Suppressor macrophage treated with lipopolysaccharide for 1 hour (primary cell): ENCODE measurements around the gene CTCFL.

Experiments
- DNase-seq, 3 donors: peaks; one replicate each; pipeline ENCODE4 v3.0.0-alpha.2; 2020 to 2022

Gene CTCFL

DNA sequence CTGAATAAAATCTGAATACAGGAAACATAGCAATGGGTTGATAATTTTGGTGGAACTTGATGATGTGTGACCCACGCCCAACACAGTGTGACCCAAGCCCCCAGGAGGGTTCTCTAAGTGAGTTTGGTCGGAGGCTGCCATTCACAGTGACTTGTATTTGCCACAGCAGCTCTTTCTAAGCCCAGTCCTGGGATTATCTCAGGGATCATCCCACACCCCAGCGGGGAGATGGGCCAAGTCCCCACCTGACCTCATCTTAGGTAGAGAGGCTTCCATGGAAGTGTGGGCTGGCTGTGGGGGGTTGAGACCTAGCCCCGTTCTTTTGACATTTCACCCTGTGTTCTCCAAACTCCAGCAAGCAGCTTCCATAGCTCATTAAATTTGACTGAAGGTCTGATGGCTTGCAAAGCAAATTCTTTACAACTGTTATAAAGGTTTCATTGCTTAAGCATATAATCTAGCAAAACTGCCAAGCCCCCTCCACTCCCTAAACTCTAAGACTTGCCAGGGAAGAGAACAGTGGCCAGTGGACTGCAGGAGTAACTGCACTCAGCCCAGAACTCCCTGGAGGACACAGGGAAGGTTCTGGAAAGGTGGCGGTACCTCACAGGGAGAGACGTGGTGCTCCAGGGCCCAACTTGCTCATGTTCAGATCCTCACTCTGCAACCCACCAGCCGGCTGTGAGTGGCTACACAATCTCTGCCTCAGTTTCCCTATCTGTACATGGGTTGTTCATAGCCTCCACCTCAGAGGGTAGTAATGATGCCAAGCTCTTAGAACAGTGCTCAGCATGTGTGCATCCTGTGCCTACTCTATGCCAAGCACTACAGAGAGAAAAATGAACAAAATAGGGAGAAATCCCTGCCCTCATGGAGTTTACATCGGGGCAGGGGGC lies 35.0 kb upstream of the CTCFL start:
- no peak for DNase-seq

DNA sequence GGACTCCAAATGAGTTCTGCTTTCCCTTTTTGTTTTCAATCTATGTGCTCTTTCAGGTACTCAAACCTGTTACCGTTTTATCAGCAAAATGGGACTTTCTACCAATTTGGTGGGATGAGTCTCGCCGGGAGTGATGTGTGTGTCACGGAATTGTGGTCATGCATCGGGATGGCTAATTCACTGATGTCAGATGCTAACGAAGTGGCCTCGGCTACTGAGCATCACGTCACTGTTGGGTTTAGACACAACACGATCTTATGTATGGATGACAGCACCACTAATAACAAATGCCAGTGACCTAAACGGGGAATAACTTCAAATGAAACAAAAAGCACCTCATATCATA lies 34.3 kb upstream of the CTCFL start:
- DNase-seq: no peak

GRCh38 chr20:57558614-57559288 lies 33.8 kb upstream of the CTCFL start:
- no peak for DNase-seq

GRCh38 chr20:57557926-57558613 lies 33.1 kb upstream of the CTCFL start:
- no peak for DNase-seq

DNA sequence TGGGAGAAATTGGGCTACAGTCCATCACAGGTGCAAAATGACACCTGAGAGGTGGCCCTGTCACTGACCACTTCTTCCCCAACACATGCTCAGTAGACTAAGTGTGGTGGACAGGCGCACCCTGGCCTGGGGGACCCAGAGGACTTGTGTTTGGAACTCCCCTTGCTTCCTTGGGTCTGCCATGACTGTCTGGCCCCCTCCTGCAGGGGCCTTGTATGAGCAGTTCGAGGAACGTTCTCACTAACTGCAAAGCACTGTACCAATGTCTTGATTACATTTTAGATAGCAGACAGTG lies 32.0 kb upstream of the CTCFL start:
- DNase-seq: no peak

GRCh38 chr20:57555457-57556184 lies 30.7 kb upstream of the CTCFL start:
- DNase-seq: no peak

- no peak for DNase-seq
Observed at GRCh38 chr20:57553376-57554018, 28.6 kb upstream of the CTCFL start.

DNA sequence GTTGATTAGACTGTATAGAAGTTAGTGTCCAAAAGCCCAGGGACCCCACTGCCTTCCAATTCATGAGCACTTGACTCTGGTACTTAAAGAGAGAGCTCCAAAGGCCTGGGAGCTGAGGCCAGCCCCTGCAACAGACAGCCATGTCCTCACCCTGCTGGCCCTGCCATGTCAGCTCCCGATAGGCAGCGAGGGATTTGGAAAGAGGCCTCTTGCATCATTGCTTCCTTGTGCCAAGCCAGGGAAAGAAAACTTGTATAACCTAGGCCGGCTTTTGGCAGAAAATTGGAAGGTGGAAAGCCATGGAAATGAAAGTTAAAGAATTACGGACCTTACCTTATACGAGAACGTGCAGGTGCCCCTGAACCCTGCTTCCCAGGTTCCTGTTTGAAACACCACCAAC lies 27.5 kb upstream of the CTCFL start:
- no peak for DNase-seq

DNA sequence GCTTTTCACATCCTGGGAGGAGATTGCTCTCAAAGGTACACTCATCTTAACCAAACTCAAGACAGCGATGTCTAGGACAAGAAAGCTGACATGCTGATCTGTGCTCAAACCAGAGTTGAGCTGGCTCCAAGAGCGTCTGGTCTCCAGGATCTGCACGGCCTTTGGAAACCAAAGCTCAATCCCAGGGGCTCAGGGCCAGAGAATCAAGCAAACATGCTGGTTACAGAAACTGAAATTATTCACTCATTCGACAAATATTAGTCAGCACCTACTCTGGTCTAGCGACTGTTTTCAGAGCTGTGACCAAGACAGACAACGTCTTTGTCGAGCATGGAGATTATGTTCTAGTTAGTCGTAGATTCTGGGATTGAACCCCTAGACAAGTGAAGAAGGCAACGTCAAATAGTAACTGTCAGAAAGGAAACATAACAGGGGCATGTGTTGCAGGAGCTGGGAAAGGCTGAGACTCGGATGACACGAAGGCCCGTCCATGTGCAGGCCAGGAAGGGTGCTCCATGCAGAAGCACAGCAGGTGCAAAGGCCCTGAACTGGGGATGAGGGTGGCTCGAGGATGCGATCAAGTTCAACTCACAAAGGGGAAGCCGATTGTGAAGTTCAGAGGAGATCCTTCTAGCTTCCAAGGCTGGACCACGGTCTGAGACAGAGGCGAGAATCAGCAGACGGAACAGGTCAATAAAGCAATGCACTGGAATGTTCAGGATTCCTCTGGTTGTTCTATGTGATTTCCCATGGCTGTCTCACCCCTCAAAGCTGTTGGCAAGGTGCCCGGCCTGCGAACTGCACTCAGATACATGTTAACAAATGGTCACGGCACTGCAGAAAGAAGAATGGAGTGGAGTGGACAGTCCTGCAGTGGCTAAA lies 23.5 kb upstream of the CTCFL start:
- no peak for DNase-seq

GRCh38 chr20:57546956-57547649 lies 22.2 kb upstream of the CTCFL start:
- no peak for DNase-seq

DNA sequence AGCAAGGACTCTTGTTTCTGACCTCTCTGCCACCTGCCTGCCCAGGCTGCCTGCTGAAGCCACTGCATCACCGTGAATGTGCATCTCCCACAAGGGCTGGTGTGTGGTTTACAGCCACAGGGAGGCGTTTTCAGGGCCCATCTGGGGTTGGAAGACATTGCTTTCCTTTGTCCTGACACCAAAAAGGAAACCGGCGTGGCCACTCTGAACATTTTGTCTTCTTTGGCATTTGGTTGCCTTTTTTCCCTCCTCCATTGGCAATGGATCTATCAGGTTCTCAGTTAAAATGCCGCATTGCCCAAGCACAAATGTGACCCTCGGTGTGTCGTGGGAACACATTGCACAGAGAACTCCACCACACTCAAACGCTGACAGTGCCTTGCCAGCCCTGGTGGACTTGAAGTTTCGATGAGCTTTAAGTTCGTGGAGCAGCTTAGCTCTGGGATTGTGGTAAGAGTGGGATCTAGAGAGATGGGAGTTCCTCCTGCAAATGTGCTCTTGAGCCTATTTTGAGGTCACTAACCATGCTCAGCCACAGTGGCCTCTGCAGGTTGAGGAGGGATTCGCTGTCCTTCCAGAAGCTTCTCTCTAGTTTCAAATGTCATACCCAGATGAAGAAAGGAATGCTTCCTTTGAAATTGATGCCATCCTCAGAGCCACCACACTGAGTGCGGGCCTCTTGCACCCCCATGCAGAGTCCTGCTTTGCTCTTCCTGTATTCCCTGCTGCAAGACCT lies 21.2 kb upstream of the CTCFL start:
- no peak for DNase-seq

GRCh38 chr20:57544838-57545564 lies 20.1 kb upstream of the CTCFL start:
- DNase-seq: no peak

GRCh38 chr20:57543754-57544153 lies 18.8 kb upstream of the CTCFL start:
- no peak for DNase-seq

- no peak for DNase-seq
Observed at GRCh38 chr20:57540890-57541580, 16.1 kb upstream of the CTCFL start.

DNA sequence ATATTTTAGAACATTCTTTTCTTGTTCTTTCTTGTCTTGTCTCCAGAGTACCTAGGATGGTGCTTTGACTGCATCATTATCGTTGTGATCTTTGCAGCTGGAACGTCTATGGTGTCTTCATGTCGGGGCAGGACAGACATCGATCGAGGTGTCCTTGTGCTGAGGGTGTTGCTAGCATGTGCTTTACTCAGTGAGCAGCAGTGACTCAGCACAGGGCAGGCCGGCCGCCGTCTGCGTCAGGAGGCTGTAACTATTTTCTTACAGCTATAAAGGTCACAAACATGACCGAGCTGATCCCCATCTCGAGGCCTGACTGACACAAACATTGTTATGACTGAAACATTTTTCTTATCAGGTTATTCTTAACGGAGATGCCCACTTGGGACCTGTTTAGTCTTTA lies 14.9 kb upstream of the CTCFL start:
- no peak for DNase-seq

GRCh38 chr20:57537822-57538221 lies 12.9 kb upstream of the CTCFL start:
- DNase-seq: no peak

- no peak for DNase-seq
Observed at GRCh38 chr20:57536771-57537724, 12.1 kb upstream of the CTCFL start.
